Measurements from ENCODE around the gene CALY.

CALY gene

GRCh38 chr10:133336577-133337369 is at the start of gene CALY:
Gene CALY (minus strand): TSS chr10:133336896. CDS start chr10:133328989, 7,907 bp downstream.
- TF ChIP-seq GATA2 (IDR thresholded peaks at IDR 0.05; ENCODE audit: low read depth, low read length) (no peak), GATA3 (IDR thresholded peaks at IDR 0.05; ENCODE audit: low read depth, low read length) (no peak)

GRCh38 chr10:133385214-133385613 is 48.5 kb upstream of the CALY start:
- TF ChIP-seq GATA2 (IDR thresholded peaks at IDR 0.05; ENCODE audit: low read depth, low read length): no peak
- TF ChIP-seq GATA3 (IDR thresholded peaks at IDR 0.05; ENCODE audit: low read depth, low read length): no peak

GRCh38 chr10:133384071-133384470 is 47.4 kb upstream of the CALY start:
- TF ChIP-seq GATA3 (IDR thresholded peaks at IDR 0.05; ENCODE audit: low read depth, low read length): no peak
- TF ChIP-seq GATA2 (IDR thresholded peaks at IDR 0.05; ENCODE audit: low read depth, low read length): no peak

- TF ChIP-seq GATA3 (IDR thresholded peaks at IDR 0.05; ENCODE audit: low read depth, low read length) (no peak), GATA2 (IDR thresholded peaks at IDR 0.05; ENCODE audit: low read depth, low read length) (no peak)
Observed at GRCh38 chr10:133383551-133383950, 46.9 kb upstream of the CALY start.

GRCh38 chr10:133381036-133381435 is 44.3 kb upstream of the CALY start:
- TF ChIP-seq GATA2 (IDR thresholded peaks at IDR 0.05; ENCODE audit: low read depth, low read length) (no peak), GATA3 (IDR thresholded peaks at IDR 0.05; ENCODE audit: low read depth, low read length) (no peak)

- no peak for TF ChIP-seq GATA2 (IDR thresholded peaks at IDR 0.05; ENCODE audit: low read depth, low read length)
- no peak for TF ChIP-seq GATA3 (IDR thresholded peaks at IDR 0.05; ENCODE audit: low read depth, low read length)
Observed at GRCh38 chr10:133379801-133380666, 43.3 kb upstream of the CALY start.

- TF ChIP-seq GATA3 (IDR thresholded peaks at IDR 0.05; ENCODE audit: low read depth, low read length): no peak
- no peak for TF ChIP-seq GATA2 (IDR thresholded peaks at IDR 0.05; ENCODE audit: low read depth, low read length)
Observed at GRCh38 chr10:133379152-133379800, 42.6 kb upstream of the CALY start, which contains the start of gene PAOX. Gene PAOX (plus strand): TSS chr10:133379262. CDS start chr10:133379317, 55 bp downstream.

GRCh38 chr10:133378251-133379096 is 41.8 kb upstream of the CALY start:
- TF ChIP-seq GATA3 (IDR thresholded peaks at IDR 0.05; ENCODE audit: low read depth, low read length) (no peak), GATA2 (IDR thresholded peaks at IDR 0.05; ENCODE audit: low read depth, low read length) (no peak)

- TF ChIP-seq GATA2 (IDR thresholded peaks at IDR 0.05; ENCODE audit: low read depth, low read length): no peak
- no peak for TF ChIP-seq GATA3 (IDR thresholded peaks at IDR 0.05; ENCODE audit: low read depth, low read length)
Observed at GRCh38 chr10:133377818-133378250, 41.1 kb upstream of the CALY start.

GRCh38 chr10:133377025-133377817 is 40.5 kb upstream of the CALY start:
- no peak for TF ChIP-seq GATA2 (IDR thresholded peaks at IDR 0.05; ENCODE audit: low read depth, low read length)
- no peak for TF ChIP-seq GATA3 (IDR thresholded peaks at IDR 0.05; ENCODE audit: low read depth, low read length)

- TF ChIP-seq GATA3 (IDR thresholded peaks at IDR 0.05; ENCODE audit: low read depth, low read length) (no peak), GATA2 (IDR thresholded peaks at IDR 0.05; ENCODE audit: low read depth, low read length) (no peak)
Observed at GRCh38 chr10:133375357-133376115, 38.8 kb upstream of the CALY start.

Data from SH-SY5Y (cell line).